ENCODE results near the gene SLC35D3. TPM values are rescaled to one million over a fixed set of nuclear protein-coding genes. Genes with fewer than 3 reads are reported as not detected.
"Not testable (repeated sequence)": the region's sequence is repeated elsewhere in the genome, so short reads cannot be mapped to it uniquely, and the experiment has no call there.

Gene SLC35D3
- total RNA-seq, 2 donors from 2014 or later: not detected

GRCh38 chr6:136918706-136919105 lies 3.4 kb upstream of the SLC35D3 start:
- Mint-ChIP-seq H3K9me3 (no peaks in the 10 kb centered on the region), H3K36me3 (peaks cover 0 to 18% of the 10 kb centered on the region in 2 donors), H3K27ac (no peak overlapping the region)
- DNase-seq (ENCODE audit: low spot score in 2 of 2): no peak
- ATAC-seq: no peak

- Mint-ChIP-seq H3K9me3 (no peaks in the 10 kb centered on the region), H3K27ac (no peak overlapping the region), H3K36me3 (peaks cover 0 to 19% of the 10 kb centered on the region in 2 donors)
- DNase-seq (ENCODE audit: low spot score in 2 of 2) (no peak), ATAC-seq (no peak)
Observed at GRCh38 chr6:136920216-136920615, 1.9 kb upstream of the SLC35D3 start.

- Mint-ChIP-seq H3K27ac (no peak overlapping the region), H3K9me3 (no peaks in the 10 kb centered on the region), H3K36me3 (peaks cover 0 to 13% of the 10 kb centered on the region in 2 donors)
- DNase-seq (ENCODE audit: low spot score in 2 of 2) (peak in 1 of 2 donors; percentile 14), ATAC-seq (peak; percentile 33 to 81)
Observed at GRCh38 chr6:136920671-136921380, 1.3 kb upstream of the SLC35D3 start.

GRCh38 chr6:136921381-136921935 lies 643 bp upstream of the SLC35D3 start:
- Mint-ChIP-seq H3K27ac (no peak overlapping the region), H3K9me3 (no peaks in the 10 kb centered on the region), H3K36me3 (peaks cover 0 to 13% of the 10 kb centered on the region in 2 donors)
- ATAC-seq (peak; percentile 23 to 36), DNase-seq (ENCODE audit: low spot score in 2 of 2) (peak in 1 of 2 donors; percentile 11)

- H3K9me3 Mint-ChIP-seq: no peaks in the 10 kb centered on the region
- no peak overlapping the region for H3K27ac Mint-ChIP-seq
- ATAC-seq: peak in 1 of 2 donors; percentile 32
- no peak for DNase-seq (ENCODE audit: low spot score in 2 of 2)
- peaks cover 0 to 13% of the 10 kb centered on the region in 2 donors for H3K36me3 Mint-ChIP-seq
Observed at GRCh38 chr6:136922685-136923006, 545 bp downstream of the SLC35D3 start.

GRCh38 chr6:136923116-136923953 lies 1.2 kb downstream of the SLC35D3 start:
- ATAC-seq (peak in 1 of 2 donors; percentile 12), DNase-seq (ENCODE audit: low spot score in 2 of 2) (no peak)
- Mint-ChIP-seq H3K9me3 (no peaks in the 10 kb centered on the region), H3K27ac (no peak overlapping the region), H3K36me3 (peaks cover 0 to 13% of the 10 kb centered on the region in 2 donors)

- Mint-ChIP-seq H3K36me3 (peaks cover 0 to 13% of the 10 kb centered on the region in 2 donors), H3K9me3 (no peaks in the 10 kb centered on the region), H3K27ac (no peak overlapping the region)
- ATAC-seq (no peak), DNase-seq (ENCODE audit: low spot score in 2 of 2) (no peak)
Observed at GRCh38 chr6:136923954-136924673, 2.0 kb downstream of the SLC35D3 start.

- DNase-seq (ENCODE audit: low spot score in 2 of 2): no peak
- Mint-ChIP-seq H3K27ac (no peak overlapping the region), H3K36me3 (peaks cover 0 to 7% of the 10 kb centered on the region in 2 donors), H3K9me3 (no peaks in the 10 kb centered on the region)
- ATAC-seq: no peak
Observed at GRCh38 chr6:136926383-136926782, 4.3 kb downstream of the SLC35D3 start.

- DNase-seq (ENCODE audit: low spot score in 2 of 2): peak in 1 of 2 donors; percentile 26
- Mint-ChIP-seq H3K27ac (no peak overlapping the region), H3K9me3 (no peaks in the 10 kb centered on the region), H3K36me3 (peaks cover 0 to 7% of the 10 kb centered on the region in 2 donors)
- peak; percentile 40 to 63 for ATAC-seq
Observed at GRCh38 chr6:136927292-136927691, 5.2 kb downstream of the SLC35D3 start.

GRCh38 chr6:136930528-136930927 lies 8.4 kb downstream of the SLC35D3 start:
- no peaks in the 10 kb centered on the region for H3K9me3 Mint-ChIP-seq
- no peak for DNase-seq (ENCODE audit: low spot score in 2 of 2)
- no peaks in the 10 kb centered on the region for H3K36me3 Mint-ChIP-seq
- ATAC-seq: no peak
- H3K27ac Mint-ChIP-seq: no peak overlapping the region

- DNase-seq (ENCODE audit: low spot score in 2 of 2) (no peak), ATAC-seq (no peak)
- no peaks in the 10 kb centered on the region for H3K36me3 Mint-ChIP-seq
- no peak overlapping the region for H3K27ac Mint-ChIP-seq
- H3K9me3 Mint-ChIP-seq: no peaks in the 10 kb centered on the region
Observed at GRCh38 chr6:136932599-136932998, 10.5 kb downstream of the SLC35D3 start.

GRCh38 chr6:136945072-136945471 lies 23.0 kb downstream of the SLC35D3 start:
- H3K9me3 Mint-ChIP-seq: peaks cover 4 to 10% of the 10 kb centered on the region in 2 donors

GRCh38 chr6:136945711-136946121 lies 23.6 kb downstream of the SLC35D3 start:
- no peak for DNase-seq (ENCODE audit: low spot score in 2 of 2)
- Mint-ChIP-seq H3K36me3 (peaks cover 6 to 10% of the 10 kb centered on the region in 2 donors), H3K9me3 (peaks cover 4 to 10% of the 10 kb centered on the region in 2 donors), H3K27ac (no peak overlapping the region)
- ATAC-seq: peak; percentile 81 to 90

More at GRCh38 chr6:136945072-136945471, 23.0 kb downstream of the SLC35D3 start:
- Mint-ChIP-seq H3K27ac (no peak overlapping the region), H3K36me3 (peaks cover 6 to 10% of the 10 kb centered on the region in 2 donors)
- no peak for DNase-seq (ENCODE audit: low spot score in 2 of 2)
- peak; percentile 69 to 72 for ATAC-seq

GRCh38 chr6:136947037-136947436 lies 24.9 kb downstream of the SLC35D3 start:
- peaks cover 6 to 10% of the 10 kb centered on the region in 2 donors for H3K36me3 Mint-ChIP-seq
- no peak overlapping the region for H3K27ac Mint-ChIP-seq
- no peak for DNase-seq (ENCODE audit: low spot score in 2 of 2)
- H3K9me3 Mint-ChIP-seq: peaks cover 0 to 4% of the 10 kb centered on the region in 2 donors
- no peak for ATAC-seq

- ATAC-seq; DNase-seq (ENCODE audit: low spot score in 2 of 2); H3K27ac Mint-ChIP-seq; H3K36me3 Mint-ChIP-seq; H3K9me3 Mint-ChIP-seq: not testable (repeated sequence)
Observed at GRCh38 chr6:136949957-136950356, 27.9 kb downstream of the SLC35D3 start.

- H3K9me3 Mint-ChIP-seq: peaks cover 0 to 4% of the 10 kb centered on the region in 2 donors
- DNase-seq (ENCODE audit: low spot score in 2 of 2) (no peak), ATAC-seq (no peak)
- H3K36me3 Mint-ChIP-seq: peaks cover 6 to 10% of the 10 kb centered on the region in 2 donors
- no peak overlapping the region for H3K27ac Mint-ChIP-seq
Observed at GRCh38 chr6:136950436-136951126, 28.5 kb downstream of the SLC35D3 start.
